Heart left ventricle (tissue), 16 donors: ENCODE results near the gene MFNG. TPM values are rescaled to one million over a fixed set of nuclear protein-coding genes. Genes with fewer than 3 reads are reported as not detected.

Experiments used
- ATAC-seq, 4 donors: fragments of 200-7000 bp; cut with Tn5 transposase; one replicate each; pipeline ENCODE4 v1.9.1; 2020 to 2022; ENCODE audit warnings: moderate library complexity in 4 of 4, mild to moderate bottlenecking in 3 of 4, moderate number of reproducible peaks in 1 of 4
- DNase-seq, 5 donors: peaks; one replicate each; pipeline ENCODE4 v3.0.0-alpha.2; 2020
- H3K27ac ChIP-seq, 12 donors: fragments of 200-600 bp; sonication (generic) in 4 of 12; one replicate each; pipeline versions ENCODE4 v1.5.0 to v1.8.0; 2016 to 2022; ENCODE audit warnings: mild to moderate bottlenecking in 2 of 12
- H3K27me3 ChIP-seq, 9 donors: fragments of 200-600 bp; sonication (generic) in 2 of 9; one replicate each; pipeline versions ENCODE4 v1.5.1 to v1.8.0; 2016 to 2022; ENCODE audit warnings: mild to moderate bottlenecking in 3 of 9
- H3K36me3 ChIP-seq, 9 donors: fragments of 200-600 bp; sonication (generic) in 2 of 9; one replicate each; pipeline versions ENCODE4 v1.5.0 to v1.8.0; 2018 to 2022; ENCODE audit warnings: mild to moderate bottlenecking in 2 of 9
- H3K4me1 ChIP-seq, 12 donors: fragments of 200-600 bp; sonication (generic) in 4 of 12; one replicate each; pipeline versions ENCODE4 v1.5.0 to v1.8.0; 2016 to 2022; ENCODE audit warnings: mild to moderate bottlenecking in 3 of 12
- H3K4me3 ChIP-seq, 12 donors: fragments of 200-600 bp; sonication (generic) in 4 of 12; one replicate each; pipeline versions ENCODE4 v1.5.0 to v1.8.0; 2017 to 2022; ENCODE audit warnings: mild to moderate bottlenecking in 9 of 12, moderate library complexity in 4 of 12
- H3K9me3 ChIP-seq, 12 donors: fragments of 200-600 bp; sonication (generic) in 4 of 12; one replicate each; pipeline versions ENCODE4 v1.5.0 to v1.8.0; 2016 to 2022; ENCODE audit warnings: mild to moderate bottlenecking in 1 of 12
- CTCF ChIP-seq, 12 donors: fragments of 200-600 bp; sonication (generic) in 4 of 12; IDR thresholded peaks; one replicate each; pipeline versions ENCODE4 v1.5.0 to v1.8.0; 2018 to 2022; ENCODE audit warnings: antibody characterized with exemption in 12 of 12, mild to moderate bottlenecking in 5 of 12
- POLR2A ChIP-seq, 2 donors: fragments of 450-650 bp; IDR thresholded peaks; one replicate each; pipeline ENCODE4 v1.6.1; 2017; ENCODE audit warnings: antibody characterized with exemption in 2 of 2, mild to moderate bottlenecking in 2 of 2, moderate library complexity in 2 of 2
- WGBS, 4 donors: extraction: QIAGEN DNeasy Blood & Tissue Kit in 2 of 4; methylation state at CpG; one replicate each; pipeline versions ENCODE4 v1.1.5 to v1.1.7; 2013 to 2018; 5-methylcytosine and 5-hydroxymethylcytosine counted together
- intact Hi-C, 10 donors: fragments of 100-400 bp; cut with DNase I; formaldehyde crosslinking; loops; one replicate each; pipeline versions ENCODE4 v1.11.1 to v1.14.2; 2022
- polyA plus RNA-seq, 2 donors: library from polyadenylated mRNA; stranded (reverse); fragments of 200-250 nt; gene quantifications; one replicate each; pipeline ENCODE4 v1.2.3, GENCODE V29; 2013
- total RNA-seq, 9 donors: library from RNA; depleted of rRNA in 2 of 9; stranded (reverse); fragments of >200 nt in 2 of 9; fragmentation: NEBNext Ultra II Directional in 3 of 9; extraction: Animal tissue kit (Norgen Biotek cat#: 25700) in 3 of 9; gene quantifications; one replicate each; pipeline versions ENCODE4 v1.1.0 to v1.2.4, GENCODE V29; 2016 to 2023
- donor health status: ischemic (EF 13 %, LVEDD 7.1; RV severe dilation, severe dysfunction).
- donor health status: healthy with polysubstance abuse.
- donor health status: DM: no; HTN: yes; CAD: no.
- donor health status: DM: no; HTN: no; CAD: no.
- donor health status: ischemic (EF 25% LVEDD 6.9; RV normal size, moderate dysfunction).
- donor health status: ischemic (EF 25% LVEDD 5.7; RV mildly dilated, moderate dysfunction).
- donor health status: healthy.
- donor health status: DM: yes; HTN: yes; CAD: no.
- donor health status: ischemic (EF 35%, LVEDD 5.7; RV mildly dilated, moderate dysfunction).
- donor health status: nonischemic (EF 11% LVEDD 7.7; RV severe dilation, severe dysfunction).
- donor health status: DM: yes; HTN: yes; CAD: no.
- donor health status: PGD.
- donor health status: ischemic (EF 29% LVEDD 5.4; RV normal size, mild dysfunction).
- donor health status: nonischemic (EF 23%, LVEDD 6.1; RV moderate dilation, normal function).

The MFNG gene
- total and polyA plus RNA-seq, 11 donors, result 5.8 to 25.6 (median 9.6) TPM

GRCh38 chr22:37493979-37494378, 7.8 kb upstream of the MFNG start:
- TF ChIP-seq POLR2A (IDR thresholded peaks at IDR 0.05) (no peak), CTCF (IDR thresholded peaks at IDR 0.05) (no peak)
- ATAC-seq (no peak), DNase-seq (no peak)
- no peak overlapping the region for H3K27ac ChIP-seq
- H3K4me3 ChIP-seq, result no peak overlapping the region
- peaks cover 0 to 45% (median 7%) of the 10 kb centered on the region in 9 donors for H3K36me3 ChIP-seq
- H3K27me3 ChIP-seq, result peaks cover 0 to 4% (median 0%) of the 10 kb centered on the region in 9 donors
- intact Hi-C loops, result no loop called here
- peaks cover 0 to 17% (median 8%) of the 10 kb centered on the region in 12 donors for H3K4me1 ChIP-seq
- WGBS, 4 donors, result 78 to 92% (median 87%) methylated on average over 4 to 10 of the region's 10 CpGs
- no peaks in the 10 kb centered on the region for H3K9me3 ChIP-seq

- H3K27ac ChIP-seq, result peak overlapping the region in 1 of 12 donors; percentile 19
- DNase-seq, result no peak
- ATAC-seq, result peak in 1 of 4 donors; percentile 13
Measured at GRCh38 chr22:37492428-37493344, 6.5 kb upstream of the MFNG start.

DNA sequence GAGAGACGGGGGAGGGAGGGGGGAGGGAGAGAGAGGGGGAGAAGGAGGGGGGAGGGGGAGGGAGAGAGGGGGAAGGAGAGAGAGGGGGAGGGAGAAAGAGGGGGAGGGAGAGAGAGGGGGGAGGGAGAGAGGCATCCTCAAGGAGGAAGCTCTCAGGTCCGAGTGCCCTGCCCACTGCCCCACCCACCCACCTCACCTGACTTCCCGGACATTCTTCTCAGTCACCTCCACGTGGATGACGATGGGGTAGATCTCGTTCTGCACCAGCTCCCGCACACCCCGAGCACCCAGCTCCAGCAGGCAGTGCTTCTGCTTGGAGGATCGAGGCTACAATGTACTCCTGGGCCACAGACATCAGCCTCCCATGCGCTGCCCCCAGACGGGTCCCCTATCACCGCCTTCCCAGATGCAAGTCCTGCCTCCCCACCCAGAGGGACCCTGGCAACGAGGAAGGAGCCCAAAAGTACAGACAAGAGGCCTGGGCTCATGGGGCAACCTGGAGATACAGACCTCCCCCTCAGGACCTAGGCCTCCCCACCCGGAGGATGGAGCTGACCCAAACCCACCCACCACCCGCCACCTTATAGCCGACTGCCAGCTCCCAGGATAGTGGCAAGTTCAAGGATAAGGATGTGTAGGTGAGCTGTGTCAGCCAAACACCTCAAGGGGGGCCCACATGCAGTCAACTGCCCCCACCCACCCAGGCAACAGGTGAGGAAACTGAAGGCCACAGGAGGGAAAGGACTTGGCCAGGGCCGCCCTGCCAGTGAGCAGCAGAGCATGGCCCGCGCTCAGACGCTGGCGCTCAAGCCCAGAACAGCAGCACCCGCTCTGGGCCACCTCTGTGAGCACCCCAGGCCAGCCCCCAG, 5.6 kb upstream of the MFNG start:
- Histone ChIP-seq H3K4me1 (peaks cover 0 to 16% (median 1%) of the 10 kb centered on the region in 12 donors), H3K4me3 (no peak overlapping the region), H3K36me3 (peaks cover 0 to 43% (median 7%) of the 10 kb centered on the region in 9 donors), H3K27ac (no peak overlapping the region), H3K27me3 (peaks cover 0 to 4% (median 0%) of the 10 kb centered on the region in 9 donors), H3K9me3 (no peaks in the 10 kb centered on the region)
- no peak for DNase-seq
- no peak for ATAC-seq
- intact Hi-C loops, result no loop called here
- WGBS, 4 donors, result 75 to 83% (median 81%) methylated on average over 17 to 22 of the region's 22 CpGs
- TF ChIP-seq CTCF (IDR thresholded peaks at IDR 0.05) (no peak), POLR2A (IDR thresholded peaks at IDR 0.05) (no peak)

More at GRCh38 chr22:37492428-37493344, 6.5 kb upstream of the MFNG start:
- Histone ChIP-seq H3K4me3 (no peak overlapping the region), H3K9me3 (no peaks in the 10 kb centered on the region), H3K4me1 (peaks cover 0 to 9% (median under 1%) of the 10 kb centered on the region in 12 donors), H3K27me3 (peaks cover 0 to 4% (median 0%) of the 10 kb centered on the region in 9 donors), H3K36me3 (peaks cover 0 to 45% (median 7%) of the 10 kb centered on the region in 9 donors)
- intact Hi-C loops, result no loop called here
- WGBS, 4 donors, result 62 to 69% (median 68%) methylated on average over 20 to 24 of the region's 24 CpGs
- TF ChIP-seq CTCF (IDR thresholded peaks at IDR 0.05) (peak in 9 of 12 donors; percentile 7 to 40 (median 32)), POLR2A (IDR thresholded peaks at IDR 0.05) (no peak)
